Activated B cell treated with CpG ODN at 0.5 μM for 24 hours (primary cell): ENCODE results near the gene USP37. TPM values are rescaled to one million over a fixed set of nuclear protein-coding genes. Genes with fewer than 3 reads are reported as not detected.
A peak's percentile ranks its signal among the peaks of the same experiment; 100 is the strongest.

Experiments used
- ATAC-seq: fragments of 200-7000 bp; cut with Tn5 transposase; one replicate; pipeline ENCODE4 v1.10.0; 2021; ENCODE audit warnings: low read depth, mild to moderate bottlenecking, moderate library complexity
- CTCF ChIA-PET: fragments of 350-600 bp; sonication (Branson Sonifier 250); formaldehyde crosslinking; loops from one replicate; lab custom pipeline; 2021; ENCODE audit warnings: antibody characterized with exemption; lab: Charles Lee
- POLR2A ChIA-PET: fragments of 350-600 bp; sonication (Branson Sonifier 250); formaldehyde crosslinking; loops from one replicate; lab custom pipeline; 2021; ENCODE audit warnings: antibody characterized with exemption; lab: Charles Lee
- DNase-seq: peaks from one replicate; pipeline ENCODE4 v3.0.0; 2022
- H3K27ac Mint-ChIP-seq: one replicate; pipeline ENCODE4 v1.8.0; 2020; ENCODE audit warnings: mixed read lengths
- H3K27me3 Mint-ChIP-seq: one replicate; pipeline ENCODE4 v1.8.0; 2021; ENCODE audit warnings: mixed read lengths
- H3K36me3 Mint-ChIP-seq: one replicate; pipeline ENCODE4 v1.8.0; 2021; ENCODE audit warnings: low read depth, mixed read lengths
- H3K4me1 Mint-ChIP-seq: one replicate; pipeline ENCODE4 v1.8.0; 2021; ENCODE audit warnings: mixed read lengths
- H3K4me3 Mint-ChIP-seq: one replicate; pipeline ENCODE4 v1.8.0; 2020; ENCODE audit warnings: mild to moderate bottlenecking, mixed read lengths
- H3K9me3 Mint-ChIP-seq: one replicate; pipeline ENCODE4 v1.8.0; 2020; ENCODE audit warnings: mixed read lengths
- CTCF ChIP-seq: fragments of 200-600 bp; IDR thresholded peaks from one replicate; pipeline ENCODE4 v1.8.0; 2022; ENCODE audit warnings: antibody characterized with exemption, mild to moderate bottlenecking
- intact Hi-C: fragments of 100-400 bp; cut with micrococcal nuclease; formaldehyde crosslinking; loops from one replicate; pipeline ENCODE4 v1.15.1; 2024
- total RNA-seq: library from RNA; stranded (reverse); gene quantifications from 2 replicates; pipeline ENCODE4 v1.2.3, GENCODE V29; 2022

The USP37 gene
- total RNA-seq, 1 donor from 2014 or later: 23.1 TPM

GRCh38 chr2:218501665-218502064 lies 66.5 kb downstream of the USP37 start:
- POLR2A ChIA-PET: no interaction called here
- Mint-ChIP-seq H3K4me3 (no peak overlapping the region), H3K36me3 (peaks cover 64% of the 10 kb centered on the region), H3K4me1 (peaks cover 4% of the 10 kb centered on the region), H3K9me3 (no peaks in the 10 kb centered on the region), H3K27ac (no peak overlapping the region), H3K27me3 (no peaks in the 10 kb centered on the region)
- ATAC-seq (no peak), DNase-seq (no peak)
- intact Hi-C loops: no loop called here
- CTCF ChIA-PET: no interaction called here
- TF ChIP-seq CTCF: no peak

GRCh38 chr2:218500501-218501060 lies 67.6 kb downstream of the USP37 start:
- TF ChIP-seq CTCF: no peak
- Mint-ChIP-seq H3K9me3 (no peaks in the 10 kb centered on the region), H3K27ac (no peak overlapping the region), H3K27me3 (no peaks in the 10 kb centered on the region), H3K4me3 (no peak overlapping the region), H3K36me3 (peaks cover 65% of the 10 kb centered on the region), H3K4me1 (peaks cover 4% of the 10 kb centered on the region)
- POLR2A ChIA-PET: no interaction called here
- intact Hi-C loops: no loop called here
- DNase-seq (no peak), ATAC-seq (no peak)
- CTCF ChIA-PET: no interaction called here

- intact Hi-C loops: no loop called here
- TF ChIP-seq CTCF: no peak
- H3K4me3 Mint-ChIP-seq: no peak overlapping the region
- H3K36me3 Mint-ChIP-seq: peaks cover 69% of the 10 kb centered on the region
- ChIA-PET CTCF (no interaction called here), POLR2A (no interaction called here)
- no peak overlapping the region for H3K27ac Mint-ChIP-seq
- DNase-seq: no peak
- no peaks in the 10 kb centered on the region for H3K9me3 Mint-ChIP-seq
- no peaks in the 10 kb centered on the region for H3K27me3 Mint-ChIP-seq
- ATAC-seq: no peak
- peaks cover 22% of the 10 kb centered on the region for H3K4me1 Mint-ChIP-seq
Observed at GRCh38 chr2:218485986-218486667, 82.0 kb downstream of the USP37 start.

GRCh38 chr2:218482651-218483050 lies 85.5 kb downstream of the USP37 start:
- Mint-ChIP-seq H3K4me1 (peaks cover 23% of the 10 kb centered on the region), H3K36me3 (peaks cover 64% of the 10 kb centered on the region), H3K27ac (peak overlapping the region; percentile 55), H3K4me3 (no peak overlapping the region), H3K9me3 (no peaks in the 10 kb centered on the region), H3K27me3 (no peaks in the 10 kb centered on the region)
- ChIA-PET POLR2A (interaction anchor here (0.8 kb wide), 1 partner anchor 78 kb away, joined by 3 read pairs; no protein-coding TSS in a partner anchor), CTCF (no interaction called here)
- no peak for DNase-seq
- peak; percentile 37 for ATAC-seq
- intact Hi-C loops: no loop called here
- TF ChIP-seq CTCF: no peak

GRCh38 chr2:218479595-218479994 lies 88.6 kb downstream of the USP37 start:
- ATAC-seq (no peak), DNase-seq (no peak)
- POLR2A ChIA-PET: no interaction called here
- H3K9me3 Mint-ChIP-seq: no peaks in the 10 kb centered on the region
- TF ChIP-seq CTCF: no peak
- H3K4me1 Mint-ChIP-seq: peaks cover 26% of the 10 kb centered on the region
- H3K4me3 Mint-ChIP-seq: no peak overlapping the region
- H3K36me3 Mint-ChIP-seq: peaks cover 56% of the 10 kb centered on the region
- H3K27me3 Mint-ChIP-seq: no peaks in the 10 kb centered on the region
- CTCF ChIA-PET: no interaction called here
- no peak overlapping the region for H3K27ac Mint-ChIP-seq
- intact Hi-C loops: loop anchor here (10.0 kb wide), 1 partner anchor 85 kb away; the partner anchor contains the start of genes CNOT9 and USP37
